ENCODE measurements around the gene CRHBP.

Gene CRHBP

GRCh38 chr5:77015938-77016569, 63.2 kb downstream of the CRHBP start:
- H3K4me3 ChIP-seq (ENCODE audit: low read length), result no peak overlapping the region
- DNase-seq (ENCODE audit: low read depth), result peak; percentile 23
- TF ChIP-seq CTCF (conservative IDR thresholded peaks at IDR 0.05; ENCODE audit: low read depth, low read length), result peak; percentile 54

- DNase-seq (ENCODE audit: low read depth), result no peak
- no peak overlapping the region for H3K4me3 ChIP-seq (ENCODE audit: low read length)
- TF ChIP-seq CTCF (conservative IDR thresholded peaks at IDR 0.05; ENCODE audit: low read depth, low read length), result no peak
Observed at GRCh38 chr5:77016962-77017361, 64.1 kb downstream of the CRHBP start.

- no peak for TF ChIP-seq CTCF (conservative IDR thresholded peaks at IDR 0.05; ENCODE audit: low read depth, low read length)
- no peak for DNase-seq (ENCODE audit: low read depth)
- no peak overlapping the region for H3K4me3 ChIP-seq (ENCODE audit: low read length)
Observed at GRCh38 chr5:77017668-77018067, 64.8 kb downstream of the CRHBP start.
